SU-DHL-6 (cell line): ENCODE measurements around the gene RAB44.

Experiments used
- H2AFZ ChIP-seq: fragments of 200-600 bp; sonication (generic); 2 replicates; pipeline ENCODE4 v1.6.1; 2014; ENCODE audit warnings: low read depth, mild to moderate bottlenecking, moderate library complexity, mixed read lengths, antibody characterized with exemption, low read length; ENCODE audit not compliant: severe bottlenecking
- H3F3A ChIP-seq: fragments of 200-600 bp; shearing (Covaris generic); 2 replicates; pipeline ENCODE4 v1.6.0; 2016; ENCODE audit warnings: antibody characterized with exemption, mild to moderate bottlenecking; ENCODE audit not compliant: insufficient read depth
- H3K27ac ChIP-seq: fragments of 200-600 bp; sonication (generic); 2 replicates; pipeline ENCODE4 v1.5.1; 2016; ENCODE audit warnings: low read depth, mild to moderate bottlenecking, low read length, moderate library complexity, mixed read lengths
- H3K27me3 ChIP-seq: fragments of 200-600 bp; sonication (generic), shearing (Covaris generic); 2 replicates; pipeline ENCODE4 v1.6.0; 2014; ENCODE audit warnings: mild to moderate bottlenecking, low read length
- H3K36me3 ChIP-seq: fragments of 200-600 bp; sonication (generic); 2 replicates; pipeline ENCODE4 v1.6.1; 2014; ENCODE audit warnings: mild to moderate bottlenecking, low read length, mixed read lengths
- H3K4me2 ChIP-seq: fragments of 300-600, 200-600 bp; shearing (Covaris generic), sonication (generic); 2 replicates; pipeline ENCODE4 v1.6.0; 2014; ENCODE audit warnings: low read length, low read depth, mild to moderate bottlenecking; ENCODE audit not compliant: poor library complexity, severe bottlenecking
- H3K4me3 ChIP-seq: fragments of 200-600 bp; sonication (generic); 2 replicates; pipeline ENCODE4 v1.5.1; 2014; ENCODE audit warnings: antibody characterized with exemption, low read length, mild to moderate bottlenecking, mixed read lengths; ENCODE audit not compliant: insufficient read depth, poor library complexity, severe bottlenecking
- H3K79me2 ChIP-seq: fragments of 200-600 bp; sonication (generic); 2 replicates; pipeline ENCODE4 v1.6.1; 2014; ENCODE audit warnings: mild to moderate bottlenecking, low read length, moderate library complexity; ENCODE audit not compliant: insufficient read depth
- H3K9ac ChIP-seq: fragments of 200-600 bp; sonication (generic); 2 replicates; pipeline ENCODE4 v1.7.0; 2014; ENCODE audit warnings: mild to moderate bottlenecking, low read length
- H3K9me2 ChIP-seq: fragments of 200-600 bp; sonication (generic); replicated peaks from 2 replicates; pipeline ENCODE4 v1.6.1; 2014; ENCODE audit warnings: low read length; ENCODE audit not compliant: insufficient read depth
- H3K9me3 ChIP-seq: fragments of 200-600 bp; sonication (generic); 2 replicates; pipeline ENCODE4 v1.6.1; 2014; ENCODE audit warnings: low read length, mixed read lengths; ENCODE audit not compliant: insufficient read depth
- H4K20me1 ChIP-seq: fragments of 200-600 bp; sonication (generic); 2 replicates; pipeline ENCODE4 v1.6.1; 2014; ENCODE audit warnings: low read depth, mild to moderate bottlenecking, antibody characterized with exemption, low read length, moderate library complexity, mixed read lengths
- CTCF ChIP-seq: fragments of 200-600 bp; sonication (generic); IDR thresholded peaks from one replicate; pipeline ENCODE4 v1.5.1; 2017; ENCODE audit warnings: antibody characterized with exemption, mild to moderate bottlenecking, low read length, moderate library complexity; ENCODE audit not compliant: insufficient read depth, poor library complexity, severe bottlenecking
- EZH2phosphoT487 ChIP-seq: fragments of 200-600 bp; sonication (generic), shearing (Covaris generic); conservative IDR thresholded peaks from 2 replicates; pipeline ENCODE4 v1.6.1; 2018; ENCODE audit warnings: mild to moderate bottlenecking, antibody characterized with exemption, low read length, moderate library complexity, mixed read lengths

RAB44 gene

GRCh38 chr6:36706339-36706738 is 8.7 kb downstream of the RAB44 start:
- no peak for TF ChIP-seq EZH2phosphoT487
- Histone ChIP-seq H3K27ac (no peak overlapping the region), H3K9me3 (no peaks in the 10 kb centered on the region), H3K79me2 (no peaks in the 10 kb centered on the region), H4K20me1 (no peaks in the 10 kb centered on the region), H3K36me3 (no peaks in the 10 kb centered on the region), H3K9me2 (no peaks in the 10 kb centered on the region), H3K27me3 (no peaks in the 10 kb centered on the region), H3F3A (no peaks in the 10 kb centered on the region), H3K4me2 (no peak overlapping the region), H3K9ac (no peak overlapping the region), H3K4me3 (no peak overlapping the region), H2AFZ (no peak overlapping the region)

- Histone ChIP-seq H3K9ac (no peak overlapping the region), H3K27ac (no peak overlapping the region), H4K20me1 (no peaks in the 10 kb centered on the region), H3K9me2 (no peaks in the 10 kb centered on the region), H3K36me3 (no peaks in the 10 kb centered on the region), H2AFZ (no peak overlapping the region), H3K79me2 (no peaks in the 10 kb centered on the region), H3K4me3 (no peak overlapping the region), H3F3A (no peaks in the 10 kb centered on the region), H3K4me2 (no peak overlapping the region), H3K9me3 (no peaks in the 10 kb centered on the region), H3K27me3 (no peaks in the 10 kb centered on the region)
- TF ChIP-seq EZH2phosphoT487, result no peak
- no peak for TF ChIP-seq CTCF
These were observed 15.2 kb downstream of the RAB44 start for GRCh38 chr6:36712816-36713215.

- H3K79me2 ChIP-seq, result no peaks in the 10 kb centered on the region
- no peak overlapping the region for H3K4me3 ChIP-seq
- H3K4me2 ChIP-seq, result no peak overlapping the region
- H3K36me3 ChIP-seq, result no peaks in the 10 kb centered on the region
- no peak overlapping the region for H2AFZ ChIP-seq
- H3K9me2 ChIP-seq, result no peaks in the 10 kb centered on the region
- TF ChIP-seq EZH2phosphoT487 (no peak), CTCF (no peak)
- no peak overlapping the region for H3K9ac ChIP-seq
- no peaks in the 10 kb centered on the region for H4K20me1 ChIP-seq
- H3K27me3 ChIP-seq, result no peaks in the 10 kb centered on the region
- no peaks in the 10 kb centered on the region for H3K9me3 ChIP-seq
- H3F3A ChIP-seq, result no peaks in the 10 kb centered on the region
- no peak overlapping the region for H3K27ac ChIP-seq
These were observed 16.2 kb downstream of the RAB44 start for GRCh38 chr6:36713846-36714245.

GRCh38 chr6:36714511-36714910 is 16.9 kb downstream of the RAB44 start:
- no peak for TF ChIP-seq CTCF
- no peak for TF ChIP-seq EZH2phosphoT487
- no peaks in the 10 kb centered on the region for H3K36me3 ChIP-seq
- no peak overlapping the region for H2AFZ ChIP-seq
- no peaks in the 10 kb centered on the region for H4K20me1 ChIP-seq
- no peak overlapping the region for H3K9ac ChIP-seq
- H3F3A ChIP-seq, result no peaks in the 10 kb centered on the region
- H3K4me2 ChIP-seq, result no peak overlapping the region
- H3K27ac ChIP-seq, result no peak overlapping the region
- no peaks in the 10 kb centered on the region for H3K79me2 ChIP-seq
- no peaks in the 10 kb centered on the region for H3K27me3 ChIP-seq
- no peak overlapping the region for H3K4me3 ChIP-seq
- no peaks in the 10 kb centered on the region for H3K9me3 ChIP-seq
- no peaks in the 10 kb centered on the region for H3K9me2 ChIP-seq
